Measurements from ENCODE around the gene TM9SF3. TPM values are rescaled to one million over a fixed set of nuclear protein-coding genes. Genes with fewer than 3 reads are reported as not detected.

The TM9SF3 gene
- total RNA-seq, 1 donor from 2014 or later = 61.3 TPM

DNA sequence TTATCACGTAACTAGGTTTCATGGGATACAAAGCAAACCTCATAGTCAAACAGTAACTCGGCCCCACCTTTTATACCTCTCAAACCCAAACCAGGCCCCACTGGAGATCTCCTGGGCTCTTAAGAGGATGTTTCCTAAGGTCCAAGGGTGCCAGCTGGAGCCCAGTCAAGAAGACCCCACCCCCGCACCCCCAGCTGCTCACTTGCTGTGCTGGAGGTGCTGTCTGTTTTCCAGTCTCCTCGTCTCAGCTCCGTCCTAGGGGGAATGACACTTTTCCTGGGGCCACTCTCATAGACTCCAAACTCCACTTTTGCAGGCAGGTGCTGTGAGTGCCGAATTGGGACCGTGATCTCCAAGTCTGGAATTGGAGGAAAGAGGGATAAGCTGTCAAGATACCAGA is 22.7 kb upstream of the TM9SF3 start:
- no peak for DNase-seq
- intact Hi-C loops (cut with micrococcal nuclease) = no loop called here
- no peaks in the 10 kb centered on the region for H3K9me3 ChIP-seq (replicated peaks)
- H3K4me1 ChIP-seq = peaks cover 14% of the 10 kb centered on the region
- H3K4me3 ChIP-seq = no peak overlapping the region
- no peaks in the 10 kb centered on the region for H3K36me3 ChIP-seq
- H3K27me3 ChIP-seq (ENCODE audit: low read depth) = no peaks in the 10 kb centered on the region
- TF ChIP-seq, protein P1, sequence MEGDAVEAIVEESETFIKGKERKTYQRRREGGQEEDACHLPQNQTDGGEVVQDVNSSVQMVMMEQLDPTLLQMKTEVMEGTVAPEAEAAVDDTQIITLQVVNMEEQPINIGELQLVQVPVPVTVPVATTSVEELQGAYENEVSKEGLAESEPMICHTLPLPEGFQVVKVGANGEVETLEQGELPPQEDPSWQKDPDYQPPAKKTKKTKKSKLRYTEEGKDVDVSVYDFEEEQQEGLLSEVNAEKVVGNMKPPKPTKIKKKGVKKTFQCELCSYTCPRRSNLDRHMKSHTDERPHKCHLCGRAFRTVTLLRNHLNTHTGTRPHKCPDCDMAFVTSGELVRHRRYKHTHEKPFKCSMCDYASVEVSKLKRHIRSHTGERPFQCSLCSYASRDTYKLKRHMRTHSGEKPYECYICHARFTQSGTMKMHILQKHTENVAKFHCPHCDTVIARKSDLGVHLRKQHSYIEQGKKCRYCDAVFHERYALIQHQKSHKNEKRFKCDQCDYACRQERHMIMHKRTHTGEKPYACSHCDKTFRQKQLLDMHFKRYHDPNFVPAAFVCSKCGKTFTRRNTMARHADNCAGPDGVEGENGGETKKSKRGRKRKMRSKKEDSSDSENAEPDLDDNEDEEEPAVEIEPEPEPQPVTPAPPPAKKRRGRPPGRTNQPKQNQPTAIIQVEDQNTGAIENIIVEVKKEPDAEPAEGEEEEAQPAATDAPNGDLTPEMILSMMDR (IDR thresholded peaks at IDR 0.05; ENCODE audit: borderline replicate concordance) = no peak
- no peak overlapping the region for H3K27ac ChIP-seq (replicated peaks)

DNA sequence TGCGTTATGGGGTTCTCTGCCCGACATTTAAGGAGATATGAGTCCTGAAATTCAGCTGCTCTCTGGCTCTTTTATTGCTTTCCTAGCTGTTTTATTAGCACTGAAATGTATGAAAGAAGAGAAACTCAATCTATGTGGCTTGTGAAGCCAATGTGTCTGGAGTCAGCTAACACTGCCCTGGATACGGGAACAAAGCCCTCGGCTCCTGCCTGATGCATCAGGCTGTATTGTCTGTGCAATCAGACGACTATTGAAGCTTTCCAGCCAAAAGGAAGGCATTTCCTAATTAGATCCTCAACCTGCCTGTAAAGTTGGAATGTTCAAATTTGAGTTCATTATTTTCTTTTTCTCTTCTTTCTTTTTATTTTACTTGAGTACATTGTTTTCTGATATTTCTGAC is 22.0 kb upstream of the TM9SF3 start:
- TF ChIP-seq, protein P1 (IDR thresholded peaks at IDR 0.05; ENCODE audit: borderline replicate concordance) = no peak
- no peak overlapping the region for H3K27ac ChIP-seq (replicated peaks)
- H3K4me1 ChIP-seq = peaks cover 8% of the 10 kb centered on the region
- H3K27me3 ChIP-seq (ENCODE audit: low read depth) = no peaks in the 10 kb centered on the region
- H3K4me3 ChIP-seq = no peak overlapping the region
- intact Hi-C loops (cut with micrococcal nuclease) = no loop called here
- no peak for DNase-seq
- H3K9me3 ChIP-seq (replicated peaks) = no peaks in the 10 kb centered on the region
- H3K36me3 ChIP-seq = no peaks in the 10 kb centered on the region

DNA sequence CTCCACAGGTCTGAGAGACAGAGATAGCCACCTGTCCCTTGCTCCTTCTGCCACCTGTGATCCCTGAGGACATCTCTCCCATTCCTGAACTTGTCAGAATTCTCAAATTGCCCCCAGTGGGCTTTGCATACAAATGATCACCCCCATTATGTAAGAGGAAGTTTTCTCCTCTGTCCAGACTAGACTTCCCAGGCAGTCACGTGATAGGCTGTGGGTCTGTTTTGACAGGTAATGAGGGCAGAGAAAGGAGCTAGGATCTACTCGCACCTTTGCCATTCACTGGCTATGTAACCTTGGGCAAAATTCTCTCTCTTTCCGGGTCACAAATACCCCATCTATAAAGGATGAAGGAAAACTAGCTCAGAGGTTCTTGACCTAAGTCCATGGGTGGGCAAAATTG is 21.4 kb upstream of the TM9SF3 start:
- Histone ChIP-seq H3K27me3 (ENCODE audit: low read depth) (no peaks in the 10 kb centered on the region), H3K9me3 (replicated peaks) (no peaks in the 10 kb centered on the region), H3K27ac (replicated peaks) (no peak overlapping the region), H3K36me3 (no peaks in the 10 kb centered on the region), H3K4me3 (no peak overlapping the region), H3K4me1 (peaks cover 8% of the 10 kb centered on the region)
- TF ChIP-seq, protein P1 (IDR thresholded peaks at IDR 0.05; ENCODE audit: borderline replicate concordance) = no peak
- no peak for DNase-seq
- intact Hi-C loops (cut with micrococcal nuclease) = no loop called here

DNA sequence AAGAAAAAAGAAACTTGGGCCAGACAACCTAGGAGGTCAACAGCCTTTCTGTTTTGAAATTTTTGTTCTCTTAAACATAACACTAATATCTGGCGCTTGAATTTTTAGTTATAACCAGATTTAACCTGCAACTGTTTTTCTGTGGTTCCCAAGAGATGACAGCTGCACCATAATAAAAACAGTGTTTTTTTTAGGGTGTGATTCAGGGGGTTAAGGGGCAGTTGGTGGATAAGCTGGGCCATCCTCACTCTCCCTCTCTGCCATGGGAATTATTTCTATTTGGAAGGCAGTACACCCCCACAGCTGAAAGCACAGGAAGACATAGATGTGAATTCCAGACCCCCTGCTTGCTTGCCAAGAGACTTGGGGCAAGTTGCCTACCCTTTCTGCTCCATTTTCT is 20.1 kb upstream of the TM9SF3 start:
- H3K4me3 ChIP-seq = no peak overlapping the region
- no peaks in the 10 kb centered on the region for H3K36me3 ChIP-seq
- H3K4me1 ChIP-seq = peaks cover 8% of the 10 kb centered on the region
- H3K27ac ChIP-seq (replicated peaks) = no peak overlapping the region
- intact Hi-C loops (cut with micrococcal nuclease) = no loop called here
- TF ChIP-seq, protein P1 (IDR thresholded peaks at IDR 0.05; ENCODE audit: borderline replicate concordance) = no peak
- no peak for DNase-seq
- H3K27me3 ChIP-seq (ENCODE audit: low read depth) = no peaks in the 10 kb centered on the region
- H3K9me3 ChIP-seq (replicated peaks) = no peaks in the 10 kb centered on the region

DNA sequence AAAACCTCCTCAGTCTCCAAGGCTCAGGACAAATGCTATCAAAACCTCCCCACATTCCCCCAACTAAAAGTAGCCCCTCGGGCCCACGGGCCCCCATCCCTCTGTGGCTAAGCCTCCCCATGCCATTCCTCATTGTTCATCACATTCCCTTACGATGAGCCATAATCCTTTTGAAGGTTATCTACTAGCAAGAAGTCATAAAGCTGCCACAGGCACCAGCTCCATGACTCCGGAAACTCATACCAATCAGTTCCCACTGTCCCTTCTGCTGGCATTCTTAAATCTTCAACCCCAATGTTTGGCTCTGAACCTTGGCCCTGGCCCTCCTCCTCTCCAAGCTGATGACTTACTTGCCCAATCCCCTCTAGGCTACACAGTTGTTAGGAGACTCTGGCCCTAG is 19.4 kb upstream of the TM9SF3 start:
- no peak overlapping the region for H3K27ac ChIP-seq (replicated peaks)
- intact Hi-C loops (cut with micrococcal nuclease) = no loop called here
- DNase-seq = no peak
- TF ChIP-seq, protein P1 (IDR thresholded peaks at IDR 0.05; ENCODE audit: borderline replicate concordance) = no peak
- no peak overlapping the region for H3K4me3 ChIP-seq
- H3K27me3 ChIP-seq (ENCODE audit: low read depth) = no peaks in the 10 kb centered on the region
- peaks cover 8% of the 10 kb centered on the region for H3K4me1 ChIP-seq
- no peaks in the 10 kb centered on the region for H3K9me3 ChIP-seq (replicated peaks)
- H3K36me3 ChIP-seq = no peaks in the 10 kb centered on the region

DNA sequence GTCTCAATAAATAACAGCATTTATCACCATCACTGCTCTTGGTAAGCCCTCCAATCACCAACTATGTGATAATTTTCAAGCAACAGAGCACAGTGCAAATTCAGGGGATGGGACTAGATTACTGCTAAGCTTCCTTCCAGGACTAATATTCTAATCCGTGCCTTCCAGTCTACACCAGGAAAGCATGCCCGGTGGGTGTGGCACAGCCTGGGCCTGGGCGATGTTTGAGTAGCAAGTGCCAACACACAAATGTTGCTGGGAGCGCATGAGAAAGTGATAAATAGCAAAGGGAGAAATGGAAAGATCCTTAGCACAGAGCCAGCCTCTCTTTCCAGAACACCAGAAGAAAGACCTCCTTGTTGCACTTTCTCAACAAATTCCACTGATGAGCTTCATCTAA is 13.5 kb upstream of the TM9SF3 start:
- no peaks in the 10 kb centered on the region for H3K36me3 ChIP-seq
- H3K4me3 ChIP-seq = no peak overlapping the region

More for the DNA sequence above, 13.5 kb upstream of the TM9SF3 start:
- Histone ChIP-seq H3K9me3 (replicated peaks) (no peaks in the 10 kb centered on the region), H3K27ac (replicated peaks) (no peak overlapping the region), H3K4me1 (peaks cover 6% of the 10 kb centered on the region), H3K27me3 (ENCODE audit: low read depth) (no peaks in the 10 kb centered on the region)
- DNase-seq = no peak
- intact Hi-C loops (cut with micrococcal nuclease) = no loop called here
- TF ChIP-seq, protein P1 (IDR thresholded peaks at IDR 0.05; ENCODE audit: borderline replicate concordance) = no peak

Data from left ventricle myocardium inferior (tissue), 1 donor.